Neural progenitor cell (in vitro differentiated cells): ENCODE measurements around the gene PROSER3. TPM values are rescaled to one million over a fixed set of nuclear protein-coding genes. Genes with fewer than 3 reads are reported as not detected.
A peak's percentile ranks its signal among the peaks of the same experiment; 100 is the strongest.

Source experiments
- DNase-seq: peaks from one replicate; pipeline ENCODE4 v3.0.0-alpha.2; 2016; ENCODE audit warnings: low spot score
- H2AFZ ChIP-seq: fragments of 200-600 bp; sonication (generic); replicated peaks from 2 replicates; pipeline ENCODE4 v1.6.1; 2016; ENCODE audit warnings: antibody characterized with exemption
- H3F3A ChIP-seq: fragments of 200-600 bp; sonication (generic); 2 replicates; pipeline ENCODE4 v1.6.1; 2016; ENCODE audit warnings: antibody characterized with exemption, low read depth
- H3K27ac ChIP-seq: fragments of 200-600 bp; sonication (generic); 2 replicates; pipeline ENCODE4 v1.5.1; 2016; ENCODE audit warnings: mild to moderate bottlenecking
- H3K27me3 ChIP-seq: fragments of 200-600 bp; sonication (generic); 2 replicates; pipeline ENCODE4 v1.6.1; 2016; ENCODE audit warnings: mild to moderate bottlenecking, moderate library complexity
- H3K36me3 ChIP-seq: fragments of 200-600 bp; sonication (generic); 2 replicates; pipeline ENCODE4 v1.5.1; 2016
- H3K4me1 ChIP-seq: fragments of 200-600 bp; sonication (generic); 2 replicates; pipeline ENCODE4 v1.6.1; 2016; ENCODE audit warnings: mixed run types
- H3K4me2 ChIP-seq: fragments of 200-600 bp; sonication (generic); 2 replicates; pipeline ENCODE4 v1.6.1; 2016
- H3K4me3 ChIP-seq: fragments of 200-600 bp; sonication (generic); 2 replicates; pipeline ENCODE4 v1.5.1; 2016
- H3K79me2 ChIP-seq: fragments of 200-600 bp; sonication (generic); 2 replicates; pipeline ENCODE4 v1.6.1; 2016; ENCODE audit warnings: low read depth
- H3K9ac ChIP-seq: fragments of 200-600 bp; sonication (generic); 2 replicates; pipeline ENCODE4 v1.6.1; 2016
- H3K9me3 ChIP-seq: fragments of 200-600 bp; sonication (generic); 2 replicates; pipeline ENCODE4 v1.5.1; 2016; ENCODE audit warnings: low read depth
- H4K20me1 ChIP-seq: fragments of 200-600 bp; sonication (generic); 2 replicates; pipeline ENCODE4 v1.6.1; 2016; ENCODE audit warnings: low read depth
- H3K27ac Mint-ChIP-seq: 3 replicates; pipeline ENCODE4 v1.8.0; 2021; ENCODE audit warnings: mixed read lengths
- H3K27me3 Mint-ChIP-seq: 2 replicates; pipeline ENCODE4 v1.8.0; 2022; ENCODE audit warnings: low read depth, mild to moderate bottlenecking, inconsistent platforms, moderate library complexity, mixed read lengths; ENCODE audit not compliant: insufficient read depth
- H3K36me3 Mint-ChIP-seq: 3 replicates; pipeline ENCODE4 v1.8.0; 2021; ENCODE audit warnings: mixed read lengths
- H3K4me1 Mint-ChIP-seq: 3 replicates; pipeline ENCODE4 v1.8.0; 2021; ENCODE audit warnings: mixed read lengths
- H3K4me3 Mint-ChIP-seq: 3 replicates; pipeline ENCODE4 v1.8.0; 2021; ENCODE audit warnings: mild to moderate bottlenecking, moderate library complexity, mixed read lengths
- H3K9me3 Mint-ChIP-seq: 3 replicates; pipeline ENCODE4 v1.8.0; 2020; ENCODE audit warnings: mixed read lengths
- CTCF ChIP-seq: fragments of 200-600 bp; sonication (generic); IDR thresholded peaks from 2 replicates; pipeline ENCODE4 v1.5.1; 2017; ENCODE audit warnings: antibody characterized with exemption, mild to moderate bottlenecking
- EZH2 ChIP-seq: fragments of 200-600 bp; sonication (generic); IDR thresholded peaks from 2 replicates; pipeline ENCODE4 v1.6.1; 2017; ENCODE audit warnings: antibody characterized with exemption, mild to moderate bottlenecking, moderate library complexity
- EZH2phosphoT487 ChIP-seq: fragments of 200-600 bp; sonication (generic); IDR thresholded peaks from 2 replicates; pipeline ENCODE4 v1.6.1; 2017; ENCODE audit warnings: antibody characterized with exemption
- total RNA-seq: library from RNA; depleted of rRNA; stranded (reverse); fragments of >200 nt; gene quantifications from 2 replicates; pipeline ENCODE4 v1.2.3, GENCODE V29; 2015; ENCODE audit warnings: low replicate concordance

PROSER3 gene
- total RNA-seq, 1 donor from 2014 or later: 7.1 TPM

GRCh38 chr19:35721374-35721773 lies 36.6 kb upstream of the PROSER3 start:
- TF ChIP-seq EZH2 (no peak), EZH2phosphoT487 (no peak), CTCF (no peak)
- Histone ChIP-seq H3K4me2 (no peak overlapping the region), H4K20me1 (peaks cover 23% of the 10 kb centered on the region), H3K9ac (no peak overlapping the region), H3F3A (peaks cover 9% of the 10 kb centered on the region), H3K4me1 (peaks cover 5% of the 10 kb centered on the region), H3K27me3 (no peaks in the 10 kb centered on the region), H3K36me3 (no peaks in the 10 kb centered on the region), H3K27ac (no peak overlapping the region), H3K79me2 (peaks cover 22% of the 10 kb centered on the region), H2AFZ (no peak overlapping the region), H3K4me3 (no peak overlapping the region), H3K9me3 (no peaks in the 10 kb centered on the region)
- Mint-ChIP-seq H3K27me3 (peaks cover 7% of the 10 kb centered on the region), H3K36me3 (peaks cover 32% of the 10 kb centered on the region), H3K9me3 (no peaks in the 10 kb centered on the region), H3K27ac (no peak overlapping the region), H3K4me1 (peaks cover 14% of the 10 kb centered on the region), H3K4me3 (no peak overlapping the region)
- DNase-seq: no peak

DNA sequence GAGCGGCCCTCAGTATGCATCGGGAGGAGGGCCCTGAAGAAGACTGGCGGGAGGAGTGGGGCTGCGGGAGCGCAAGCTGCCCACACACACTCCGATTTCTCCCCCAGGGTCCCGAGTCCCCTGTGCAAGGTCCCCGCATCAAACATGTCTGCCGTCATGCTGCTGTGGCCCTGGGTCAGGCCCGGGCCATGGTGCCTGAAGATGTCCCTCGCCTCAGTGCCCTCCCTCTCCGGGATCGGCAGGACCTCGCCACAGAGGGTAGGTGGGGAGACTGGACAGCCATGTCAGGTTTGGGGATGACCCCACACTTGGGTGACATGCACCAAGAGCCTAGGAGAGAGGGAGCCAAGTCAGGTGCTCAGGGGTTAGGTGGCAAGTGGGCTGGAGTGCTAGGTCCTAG lies 35.5 kb upstream of the PROSER3 start:
- no peak overlapping the region for H3K27ac ChIP-seq
- Mint-ChIP-seq H3K4me3 (peak overlapping the region; percentile 21), H3K9me3 (no peaks in the 10 kb centered on the region), H3K27ac (no peak overlapping the region), H3K4me1 (peaks cover 9% of the 10 kb centered on the region), H3K36me3 (peaks cover 34% of the 10 kb centered on the region), H3K27me3 (peaks cover 10% of the 10 kb centered on the region)
- H3K9ac ChIP-seq: no peak overlapping the region
- H3K4me2 ChIP-seq: no peak overlapping the region
- peaks cover 22% of the 10 kb centered on the region for H3K79me2 ChIP-seq
- H3F3A ChIP-seq: peaks cover under 1% of the 10 kb centered on the region
- H3K4me3 ChIP-seq: no peak overlapping the region
- peaks cover 5% of the 10 kb centered on the region for H3K4me1 ChIP-seq
- H3K36me3 ChIP-seq: no peaks in the 10 kb centered on the region
- no peak for TF ChIP-seq CTCF
- TF ChIP-seq EZH2: no peak
- no peak for TF ChIP-seq EZH2phosphoT487
- peaks cover 23% of the 10 kb centered on the region for H4K20me1 ChIP-seq
- H3K9me3 ChIP-seq: no peaks in the 10 kb centered on the region
- no peak for DNase-seq
- no peak overlapping the region for H2AFZ ChIP-seq
- H3K27me3 ChIP-seq: no peaks in the 10 kb centered on the region

GRCh38 chr19:35722897-35723296 lies 35.1 kb upstream of the PROSER3 start:
- Mint-ChIP-seq H3K36me3 (peaks cover 36% of the 10 kb centered on the region), H3K27me3 (peaks cover 10% of the 10 kb centered on the region)

More at GRCh38 chr19:35722897-35723296, 35.1 kb upstream of the PROSER3 start:
- H3K79me2 ChIP-seq: peaks cover 22% of the 10 kb centered on the region
- Mint-ChIP-seq H3K4me1 (peaks cover 9% of the 10 kb centered on the region), H3K4me3 (no peak overlapping the region), H3K27ac (no peak overlapping the region), H3K9me3 (no peaks in the 10 kb centered on the region)
- H3K9me3 ChIP-seq: no peaks in the 10 kb centered on the region
- no peaks in the 10 kb centered on the region for H3F3A ChIP-seq
- H3K27me3 ChIP-seq: no peaks in the 10 kb centered on the region
- H3K27ac ChIP-seq: no peak overlapping the region
- H3K4me3 ChIP-seq: no peak overlapping the region
- H2AFZ ChIP-seq: no peak overlapping the region
- DNase-seq: no peak
- H3K4me1 ChIP-seq: peaks cover 5% of the 10 kb centered on the region
- no peak overlapping the region for H3K4me2 ChIP-seq
- no peak for TF ChIP-seq EZH2phosphoT487
- TF ChIP-seq CTCF: no peak
- TF ChIP-seq EZH2: no peak
- no peak overlapping the region for H3K9ac ChIP-seq
- H3K36me3 ChIP-seq: no peaks in the 10 kb centered on the region
- peaks cover 23% of the 10 kb centered on the region for H4K20me1 ChIP-seq
